Measurements from ENCODE around the gene PBX4. TPM values are rescaled to one million over a fixed set of nuclear protein-coding genes. Genes with fewer than 3 reads are reported as not detected.

Gene PBX4
- total and polyA plus RNA-seq, 2 donors (not counting 3 experiments of a cell fraction or from before 2014, with no cell fraction given), result not detected

- Histone ChIP-seq H3K4me2 (ENCODE audit: insufficient read depth, low read length) (no peak overlapping the region), H4K20me1 (replicated peaks; ENCODE audit: control insufficient read depth, extremely low read depth, insufficient read depth, low read length) (no peaks in the 10 kb centered on the region), H3K27me3 (ENCODE audit: control insufficient read depth in 2 of 2, insufficient read depth in 2 of 2, low read length in 2 of 2) (peaks cover 0 to 6% of the 10 kb centered on the region in 2 experiments), H3K4me3 (replicated peaks in 1 of 3; ENCODE audit: insufficient read depth in 1 of 3, low read depth in 1 of 3, low read length in 3 of 3) (no peak overlapping the region), H3K9me1 (replicated peaks; ENCODE audit: control insufficient read depth, extremely low read depth, insufficient read depth, low read length) (no peaks in the 10 kb centered on the region), H3K79me2 (ENCODE audit: control insufficient read depth, insufficient read depth, low read length) (no peaks in the 10 kb centered on the region), H2AFZ (ENCODE audit: low read depth, low read length) (no peak overlapping the region), H3K36me3 (ENCODE audit: control insufficient read depth in 2 of 2, extremely low read depth in 1 of 2, insufficient read depth in 2 of 2, low read length in 2 of 2) (no peaks in the 10 kb centered on the region), H3K4me1 (ENCODE audit: control insufficient read depth, extremely low read depth, insufficient read depth, low read length) (no peaks in the 10 kb centered on the region), H3K9ac (replicated peaks; ENCODE audit: extremely low read depth, insufficient read depth, low read length) (no peak overlapping the region), H3K27ac (ENCODE audit: insufficient read depth, low read depth, low read length) (no peak overlapping the region), H3K9me3 (replicated peaks; ENCODE audit: control insufficient read depth, insufficient read depth, low read length) (no peaks in the 10 kb centered on the region)
- BruUV-seq (replicated peaks), result no TSS peak
- no peak for FAIRE-seq
- ChIA-PET CTCF (interaction anchor here (1.0 kb wide), 1 partner anchor 92 kb away, joined by 3 read pairs; no protein-coding TSS in a partner anchor), POLR2A (no interaction called here)
- TF ChIP-seq, protein P1, sequence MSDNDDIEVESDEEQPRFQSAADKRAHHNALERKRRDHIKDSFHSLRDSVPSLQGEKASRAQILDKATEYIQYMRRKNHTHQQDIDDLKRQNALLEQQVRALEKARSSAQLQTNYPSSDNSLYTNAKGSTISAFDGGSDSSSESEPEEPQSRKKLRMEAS (IDR thresholded peaks at IDR 0.05; ENCODE audit: insufficient read depth, insufficient read length), result no peak
- TF ChIP-seq CTCF (IDR thresholded peaks at IDR 0.05; ENCODE audit: extremely low read depth in 1 of 2, insufficient read depth in 1 of 2, low read depth in 1 of 2, low read length in 2 of 2) (no peak), FOS (IDR thresholded peaks at IDR 0.05; ENCODE audit: borderline replicate concordance, insufficient read depth, low read length) (no peak), EZH2 (IDR thresholded peaks at IDR 0.05; ENCODE audit: borderline replicate concordance, low read depth, low read length, severe bottlenecking) (no peak), POLR2A (IDR thresholded peaks at IDR 0.05; ENCODE audit: low read depth, low read length) (no peak)
- no peak for DNase-seq (ENCODE audit: low read depth, low spot score)
- dilution Hi-C loops (cut with MboI; ENCODE audit: extremely low pct_ligation_motif_present, low sequenced_read_pairs) (no loop called here), intact Hi-C loops (cut with micrococcal nuclease) (no loop called here)
These were observed 5.6 kb upstream of the PBX4 start for GRCh38 chr19:19624032-19624570.
